Activated T-cell treated with anti-CD3 and anti-CD28 coated beads, Interleukin-2, amount 50 U/mL, for 4 hours (primary cell): ENCODE measurements around the gene INO80D. TPM values are rescaled to one million over a fixed set of nuclear protein-coding genes. Genes with fewer than 3 reads are reported as not detected.

Experiments used
- total RNA-seq, 3 donors: library from RNA; stranded (reverse); gene quantifications; one replicate each; pipeline ENCODE4 v1.2.1, GENCODE V29; 2021

The INO80D gene
- total RNA-seq, 3 donors from 2014 or later: 20.6 to 22.3 (median 21.4) TPM

Other genes starting within 250 kb of the INO80D start
- gene NDUFS1, start 73.3 kb upstream of the INO80D start, total RNA-seq: 10 to 100 TPM; 70.4 to 74.1 (median 71.2) TPM
- 1,000 to 10,000 TPM; 1,014 to 1,071 (median 1,068) TPM for gene EEF1B2, start 73.7 kb upstream of the INO80D start, total RNA-seq
- gene ZDBF2, start 188.5 kb upstream of the INO80D start, total RNA-seq: 1 to 10 TPM; 5.2 to 6.5 (median 6.3) TPM